Inflammatory macrophage treated with lipopolysaccharide for 1 hour (primary cell): ENCODE data around the gene AXIN2.

Experiments used
- DNase-seq, 2 donors: peaks; one replicate each; pipeline ENCODE4 v3.0.0-alpha.2; 2020 to 2022

AXIN2 gene

DNA sequence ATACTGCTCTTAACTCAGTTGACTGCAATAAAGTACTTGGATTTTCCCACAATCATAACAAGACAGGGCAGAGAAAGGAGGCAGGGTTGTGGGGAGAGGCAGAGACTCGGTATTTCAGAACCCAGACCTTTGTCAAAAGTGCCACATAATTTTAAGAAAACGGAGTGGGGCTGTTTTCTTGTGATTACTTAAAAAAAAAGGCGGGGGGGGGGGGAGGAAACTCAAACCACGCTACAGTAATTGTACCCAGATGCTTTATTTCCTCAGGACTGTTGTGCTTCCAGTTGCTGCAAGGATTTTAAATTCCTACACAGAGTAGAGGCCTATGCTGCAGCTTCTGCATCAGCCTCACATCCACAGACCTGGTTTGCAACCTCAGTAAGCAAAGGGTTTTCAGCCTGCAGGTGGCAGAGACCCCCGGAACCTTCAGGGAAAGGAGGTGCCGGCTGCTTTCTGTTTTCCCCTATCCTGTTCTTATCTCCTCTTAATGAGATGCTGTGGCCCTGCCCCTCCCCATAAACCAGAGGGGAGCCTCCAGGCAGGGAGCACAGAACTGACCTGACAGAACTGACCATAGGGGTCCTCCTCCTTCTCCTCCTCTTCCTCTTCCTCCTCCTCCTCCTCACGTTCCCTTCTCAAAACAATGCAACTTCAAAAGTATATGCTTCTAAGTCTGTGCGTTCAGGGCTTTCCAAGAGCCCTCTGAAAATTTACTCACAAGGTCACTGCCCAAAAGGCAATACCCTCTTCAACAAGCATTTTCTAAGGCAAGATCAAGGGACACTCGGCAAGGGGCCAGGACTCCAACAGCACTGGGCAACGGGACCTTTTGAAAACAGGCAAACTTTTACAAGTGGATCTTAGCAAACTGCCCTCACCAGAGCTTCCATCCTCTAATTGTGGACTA lies 7.5 kb downstream of the AXIN2 start:
- no peak for DNase-seq

GRCh38 chr17:65553009-65553645 lies 8.3 kb downstream of the AXIN2 start:
- no peak for DNase-seq

DNA sequence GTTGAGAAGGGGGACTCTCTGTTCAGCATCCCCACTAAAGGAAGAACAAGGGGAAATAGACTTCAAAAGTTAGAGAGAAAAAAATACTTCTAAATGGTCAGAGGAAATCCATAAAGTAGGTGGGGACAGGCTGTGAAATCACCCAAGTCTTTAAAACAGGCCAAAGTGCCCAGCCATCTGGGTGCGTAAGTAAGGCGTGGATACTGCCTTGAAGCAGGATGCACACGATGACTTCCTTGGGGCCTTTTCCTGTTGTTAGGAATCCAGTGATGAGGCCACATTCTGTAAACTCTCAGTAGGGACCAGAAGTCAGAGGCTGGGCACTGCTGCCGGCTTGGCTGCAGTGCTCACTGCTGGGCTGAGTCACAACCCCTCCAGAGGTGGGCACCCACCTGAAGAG lies 9.2 kb downstream of the AXIN2 start:
- no peak for DNase-seq

- no peak for DNase-seq
These were observed 10.0 kb downstream of the AXIN2 start for GRCh38 chr17:65551267-65552040.

- DNase-seq: no peak
These were observed 10.7 kb downstream of the AXIN2 start for GRCh38 chr17:65550758-65551157.

- DNase-seq: no peak
These were observed 11.3 kb downstream of the AXIN2 start for GRCh38 chr17:65550075-65550662.

- no peak for DNase-seq
These were observed 13.0 kb downstream of the AXIN2 start for GRCh38 chr17:65548269-65548969.

DNA sequence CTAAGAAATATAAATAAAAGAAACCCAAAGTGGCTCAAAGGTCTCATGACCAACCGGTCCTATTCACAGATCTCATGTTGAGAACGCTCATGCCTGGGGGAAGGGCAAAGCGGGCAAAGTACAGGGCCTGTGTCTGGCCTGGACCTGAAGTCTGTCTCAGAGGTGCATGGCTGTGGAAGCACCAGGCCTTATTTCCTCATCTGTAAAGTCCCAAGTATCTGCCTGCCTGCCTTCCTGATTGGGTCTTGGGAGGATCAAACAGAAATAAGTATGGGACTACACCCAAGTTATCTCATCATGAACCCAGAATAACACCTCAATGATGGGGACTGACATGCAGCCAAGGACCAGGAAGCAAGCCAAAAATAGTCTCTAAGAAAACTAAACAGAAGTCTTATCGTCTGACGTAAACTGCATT lies 14.2 kb downstream of the AXIN2 start:
- no peak for DNase-seq

GRCh38 chr17:65546579-65546978 lies 14.9 kb downstream of the AXIN2 start:
- DNase-seq: no peak

DNA sequence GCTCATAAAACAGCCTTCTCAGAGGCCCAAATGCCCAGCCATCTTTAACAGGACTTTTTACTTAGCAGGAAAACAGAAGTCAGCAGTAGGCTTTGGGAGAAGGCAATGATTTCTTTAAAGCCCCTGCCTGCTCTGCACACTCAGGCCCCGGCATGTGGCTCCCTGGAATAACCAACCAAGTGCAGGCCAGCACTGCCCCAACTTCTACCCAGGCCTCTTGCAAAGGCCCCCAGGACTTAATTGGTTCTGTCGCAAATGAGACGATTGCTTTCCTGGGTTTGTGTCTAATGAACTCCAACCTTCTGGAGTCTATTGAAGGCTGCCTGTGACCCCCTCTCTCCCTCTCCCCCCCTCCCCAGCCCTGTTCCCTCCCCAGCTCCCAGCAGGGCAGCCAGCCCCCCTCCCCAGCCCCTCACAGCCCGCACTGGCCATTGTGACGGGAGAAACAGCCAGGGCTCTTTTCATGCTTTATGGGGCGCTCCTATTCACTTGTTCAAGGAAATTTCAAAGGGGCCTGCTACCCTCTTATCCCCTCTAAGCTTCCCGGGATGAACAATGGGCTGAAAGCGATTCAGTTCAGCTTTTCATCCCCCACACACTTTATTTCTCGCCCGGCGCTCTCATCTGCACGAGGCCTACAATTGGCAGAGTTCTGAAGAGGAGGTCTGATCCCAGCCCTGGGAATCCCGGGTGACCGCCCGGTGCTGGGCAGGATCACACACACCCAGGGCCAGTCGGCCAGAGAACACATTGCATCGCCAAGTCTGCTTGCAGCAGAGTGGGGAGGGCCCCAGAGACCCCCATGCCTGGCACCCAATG lies 15.5 kb downstream of the AXIN2 start:
- DNase-seq: no peak

GRCh38 chr17:65544672-65545071 lies 16.8 kb downstream of the AXIN2 start:
- DNase-seq: no peak

DNA sequence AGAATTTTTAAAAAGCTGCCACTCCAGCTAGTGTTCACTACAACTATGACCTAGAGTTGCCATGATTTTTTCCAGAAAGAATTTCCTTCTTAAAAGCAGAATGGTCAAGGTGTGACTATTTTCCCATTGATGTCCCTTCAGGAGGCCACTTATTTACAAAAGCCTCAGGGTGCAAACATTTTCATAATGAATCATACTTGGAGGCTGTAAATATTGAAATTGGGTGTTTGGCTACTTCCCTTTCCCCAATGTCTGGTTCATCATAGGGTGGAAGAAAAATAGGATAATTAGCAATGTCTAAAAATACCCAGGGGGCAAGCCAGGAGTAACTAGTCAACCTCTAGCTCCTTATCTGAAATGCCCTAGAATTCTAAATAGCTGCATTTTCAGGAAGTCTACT lies 18.8 kb downstream of the AXIN2 start:
- no peak for DNase-seq

DNA sequence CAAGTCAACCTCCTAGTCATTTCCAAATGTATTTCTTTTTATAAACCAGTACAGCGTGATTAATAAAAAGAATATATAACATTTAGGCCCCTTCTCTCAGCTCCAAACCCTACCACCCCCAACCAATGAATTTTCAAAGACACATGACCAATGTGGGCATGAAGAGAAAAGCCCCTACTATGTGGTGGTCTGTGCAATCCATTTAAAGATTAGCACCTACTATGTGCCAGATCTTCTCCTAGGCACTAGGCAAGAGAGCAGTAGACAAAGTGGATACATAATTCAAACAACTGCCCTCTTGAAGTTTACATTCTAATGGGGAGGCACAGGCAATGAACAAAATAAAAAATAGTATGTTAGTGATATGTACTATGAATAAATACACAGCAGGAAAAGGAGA lies 19.4 kb downstream of the AXIN2 start:
- no peak for DNase-seq

DNA sequence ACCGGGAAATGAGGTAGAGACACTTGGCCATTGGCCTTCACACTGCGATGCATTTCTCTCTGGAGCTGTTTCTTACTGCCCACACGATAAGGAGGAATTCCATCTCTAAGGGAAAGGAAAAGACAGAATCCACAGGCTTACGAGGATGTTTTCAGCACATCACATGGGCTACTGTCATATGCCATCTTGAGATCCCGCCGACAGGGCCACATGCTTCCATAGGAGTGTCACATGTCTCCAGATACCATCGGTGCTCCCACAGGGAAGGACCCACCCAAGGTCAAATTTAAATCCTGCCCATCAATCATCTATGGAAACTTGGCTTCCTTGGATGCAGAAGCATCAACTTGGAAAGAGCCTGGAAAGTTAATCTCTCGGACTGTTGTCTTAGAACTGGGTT lies 20.0 kb downstream of the AXIN2 start:
- DNase-seq: no peak

DNA sequence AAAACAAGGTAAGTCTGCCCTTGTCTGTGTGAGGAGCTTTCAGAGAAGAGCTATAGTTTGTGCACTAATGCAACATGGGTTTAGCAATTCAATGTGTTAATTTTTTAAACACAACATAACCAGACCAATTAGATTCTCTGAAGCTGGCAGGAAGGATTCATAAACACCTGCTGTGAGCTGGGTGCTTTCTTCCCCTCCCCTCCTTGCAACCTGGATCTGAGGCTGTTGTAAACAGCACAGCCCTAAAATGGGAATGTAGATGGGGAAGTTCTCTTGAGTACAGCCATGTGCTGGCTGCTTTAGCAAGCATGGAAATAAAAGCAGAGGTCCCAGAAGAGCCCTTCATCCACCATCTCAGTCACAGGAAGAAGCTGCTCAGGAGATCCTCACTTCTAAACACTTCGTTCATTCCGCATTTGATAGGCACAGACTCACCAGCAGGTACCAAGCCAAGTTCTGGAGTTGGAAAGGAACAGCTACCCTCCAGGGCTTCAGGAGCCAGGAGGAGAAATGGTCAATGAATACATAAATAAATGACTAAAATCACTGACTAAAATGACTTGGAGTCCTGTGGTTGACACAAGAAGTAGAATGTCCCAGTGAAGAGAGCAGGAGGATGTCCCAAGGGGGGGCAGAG lies 21.7 kb downstream of the AXIN2 start:
- no peak for DNase-seq

DNA sequence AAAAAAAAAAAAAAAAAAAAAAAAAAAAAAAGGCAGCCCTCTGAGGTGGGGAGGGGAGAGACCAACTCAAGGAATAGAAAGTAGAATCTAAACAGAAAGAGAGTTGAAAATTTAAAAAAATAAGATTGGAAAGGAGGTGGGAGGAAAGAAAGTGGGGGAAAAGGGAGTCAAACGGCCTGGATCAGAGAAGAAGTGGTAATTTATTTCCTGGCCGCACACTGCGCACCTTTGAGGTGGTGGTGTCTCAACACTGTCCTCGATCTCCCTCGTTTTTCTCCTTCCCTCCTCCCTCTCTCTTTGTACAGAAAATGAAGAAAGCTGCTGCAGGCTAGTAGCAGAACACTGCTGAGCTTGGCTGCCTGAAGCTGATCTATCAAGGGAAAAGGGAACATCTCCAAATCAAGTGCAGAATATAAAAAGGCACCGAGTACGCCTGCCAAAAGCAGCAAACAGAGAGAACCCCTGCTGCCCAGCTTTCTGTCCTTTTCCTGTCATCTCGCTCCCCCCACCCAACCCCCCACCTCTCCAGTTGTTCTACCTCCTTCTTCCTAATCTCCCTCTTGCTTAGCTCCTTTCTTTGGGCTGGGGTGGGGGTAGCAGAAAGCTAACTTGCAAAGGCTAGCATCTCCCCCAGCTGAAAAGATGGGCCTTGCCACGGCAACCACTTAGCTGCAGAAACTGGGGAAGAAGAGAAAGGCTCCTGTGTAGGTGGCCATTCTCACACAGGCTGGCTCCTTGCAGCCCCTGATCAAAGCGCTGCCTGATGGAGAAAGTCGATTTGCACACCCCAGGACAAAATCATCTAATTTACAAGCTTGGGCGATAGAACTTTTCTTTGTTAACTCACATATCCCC lies 22.5 kb downstream of the AXIN2 start:
- no peak for DNase-seq

DNA sequence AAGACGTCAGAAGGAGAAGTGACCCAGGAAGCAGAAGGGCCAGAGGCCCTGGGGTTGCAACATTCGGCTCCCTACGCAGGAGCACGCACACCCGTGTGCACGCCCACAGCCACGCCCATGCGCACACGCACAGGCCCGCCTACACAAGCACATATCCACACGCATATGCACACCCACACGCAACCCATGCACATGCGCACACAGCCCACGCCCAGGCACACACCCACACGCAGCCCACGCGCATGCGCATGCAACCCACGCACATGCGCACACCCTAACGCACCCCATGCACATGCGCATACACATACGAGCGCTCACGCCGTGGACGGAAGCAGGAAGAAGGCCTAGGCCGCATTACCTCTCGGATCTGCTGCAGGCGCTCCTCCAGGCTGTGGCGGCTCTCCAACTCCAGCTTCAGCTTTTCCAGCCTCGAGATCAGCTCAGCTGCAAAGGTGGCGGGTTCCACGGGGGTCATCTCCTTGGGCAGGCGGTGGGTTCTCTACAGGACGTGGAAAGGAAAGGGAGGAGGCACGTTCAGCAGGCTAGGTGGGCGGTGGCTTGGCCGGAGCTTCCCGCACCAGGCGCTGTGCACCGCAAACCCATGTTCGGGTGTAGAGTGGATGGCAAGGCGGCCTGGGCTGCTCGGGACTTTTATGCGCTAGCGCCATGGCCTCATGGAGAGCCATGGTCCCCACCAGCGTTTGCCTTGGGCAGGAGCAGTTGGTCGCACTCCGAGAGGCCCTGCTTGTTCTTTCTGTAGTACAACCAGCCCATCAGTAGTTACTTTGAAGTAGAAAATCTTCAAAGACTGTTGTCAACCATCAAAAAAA lies 23.4 kb downstream of the AXIN2 start:
- no peak for DNase-seq

DNA sequence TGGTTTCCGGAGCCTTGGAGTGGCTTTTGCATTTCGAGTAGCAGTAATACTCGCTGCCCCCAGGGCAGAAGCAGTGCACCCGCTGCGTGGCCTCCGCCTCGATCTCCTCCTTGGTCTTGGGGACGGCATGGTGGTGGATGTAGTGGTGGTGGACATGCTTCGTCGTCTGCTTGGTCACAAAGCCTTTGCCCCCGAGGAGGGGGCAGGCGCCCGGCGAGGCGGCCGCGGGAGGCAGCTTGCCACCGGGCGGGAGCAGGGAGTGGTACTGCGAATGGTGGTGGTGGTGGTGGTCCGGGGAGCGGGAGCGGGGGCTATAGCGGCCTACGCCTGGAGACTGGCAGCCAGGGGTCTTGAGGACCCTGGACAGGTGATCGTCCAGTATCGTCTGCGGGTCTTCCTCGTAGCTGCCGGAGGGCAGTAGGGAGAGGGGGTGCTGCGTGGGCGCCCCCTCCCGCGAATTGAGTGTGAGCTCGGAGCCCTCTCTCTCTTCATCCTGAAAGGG lies 24.1 kb downstream of the AXIN2 start:
- DNase-seq: no peak
